ENCODE results near the gene TTC23.

TTC23 gene

DNA sequence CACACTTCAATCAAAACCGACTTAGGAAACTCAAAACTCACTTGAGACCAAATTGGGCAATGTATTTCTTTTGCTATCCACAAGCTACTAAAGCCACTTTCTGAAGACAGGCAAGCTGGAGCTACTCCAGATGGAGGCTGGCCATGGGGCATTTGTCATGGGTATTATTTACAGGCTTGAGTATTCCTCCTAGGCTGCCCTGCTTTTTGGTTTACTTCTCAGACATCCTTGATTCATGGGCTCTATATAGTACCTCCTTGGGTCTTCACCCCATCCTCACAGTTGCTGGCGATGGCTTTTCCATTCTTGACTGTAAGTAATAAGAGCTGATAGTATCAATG is 163.1 kb downstream of the TTC23 start:
- no peak overlapping the region for H3K9ac ChIP-seq (ENCODE audit: low read depth, low read length)
- no peaks in the 10 kb centered on the region for H3K36me3 ChIP-seq (ENCODE audit: control insufficient read depth, insufficient read depth, low read length)
- peaks cover 5% of the 10 kb centered on the region for H3K4me1 ChIP-seq (ENCODE audit: control insufficient read depth, insufficient read depth, low read length)
- H3K4me3 ChIP-seq (ENCODE audit: low read depth, low read length): no peak overlapping the region
- H3K27me3 ChIP-seq (ENCODE audit: control insufficient read depth, insufficient read depth, low read length): no peaks in the 10 kb centered on the region
- peaks cover 4% of the 10 kb centered on the region for H3K9me3 ChIP-seq (ENCODE audit: control insufficient read depth, insufficient read depth, low read length)

All from iPS-15b (cell line).